HG03060 (cell line): ENCODE data around the gene TARS3.

ENCODE experiments used
- ATAC-seq: cut with Tn5 transposase; IDR thresholded peaks from one replicate; pipeline ENCODE4 v1.9.1; 2021; ENCODE audit warnings: low read depth, moderate number of reproducible peaks; ENCODE audit not compliant: unreplicated experiment

Gene TARS3

GRCh38 chr15:101609742-101610610 lies 114.3 kb downstream of the TARS3 start:
- ATAC-seq = no peak

- no peak for ATAC-seq
Observed at GRCh38 chr15:101608201-101608600, 116.1 kb downstream of the TARS3 start.

GRCh38 chr15:101607108-101607507 lies 117.2 kb downstream of the TARS3 start:
- no peak for ATAC-seq

- ATAC-seq = no peak
Observed at GRCh38 chr15:101604124-101604874, 120.0 kb downstream of the TARS3 start.
